Ishikawa (cell line): Measurements from ENCODE around the gene SCAMP1.

ENCODE experiments used
- CEBPB ChIP-seq: IDR thresholded peaks from 2 replicates; pipeline ENCODE4 v1.6.1; 2012
- EP300 ChIP-seq: IDR thresholded peaks from 2 replicates; pipeline ENCODE4 v1.6.1; 2012; ENCODE audit warnings: borderline replicate concordance
- MAX ChIP-seq: IDR thresholded peaks from 2 replicates; pipeline ENCODE4 v1.6.1; 2012
- RAD21 ChIP-seq: IDR thresholded peaks from 2 replicates; pipeline ENCODE4 v1.6.1; 2012; ENCODE audit warnings: low read depth
- REST ChIP-seq: IDR thresholded peaks from 2 replicates; pipeline ENCODE4 v1.6.1; 2012; ENCODE audit warnings: low read depth, mild to moderate bottlenecking
- TAF1 ChIP-seq: IDR thresholded peaks from 2 replicates; pipeline ENCODE4 v1.6.1; 2012; ENCODE audit warnings: low read depth, mild to moderate bottlenecking
- TCF12 ChIP-seq: IDR thresholded peaks from 2 replicates; pipeline ENCODE4 v1.6.1; 2012; ENCODE audit warnings: low read depth
- YY1 ChIP-seq: IDR thresholded peaks from 2 replicates; pipeline ENCODE4 v1.6.1; 2012; ENCODE audit warnings: low read depth
- ZBTB7A ChIP-seq: IDR thresholded peaks from 2 replicates; pipeline ENCODE4 v1.6.1; 2012; ENCODE audit warnings: low read depth

GRCh38 chr5:78496373-78496772 lies 136.0 kb downstream of the SCAMP1 start:
- TF ChIP-seq REST (no peak), TAF1 (no peak), RAD21 (no peak), TCF12 (no peak), YY1 (no peak), MAX (no peak), ZBTB7A (no peak), CEBPB (no peak), EP300 (no peak)
